DOHH2 (cell line): Measurements from ENCODE around the gene OR5K2.

Source experiments
- H3F3A ChIP-seq: fragments of 200-600 bp; sonication (generic), shearing (Covaris generic); 2 replicates; pipeline ENCODE4 v1.6.0; 2016; ENCODE audit warnings: antibody characterized with exemption, mild to moderate bottlenecking; ENCODE audit not compliant: control insufficient read depth, insufficient read depth
- H3K27ac ChIP-seq: fragments of 200-600 bp; sonication (generic); 2 replicates; pipeline ENCODE4 v1.5.1; 2014; ENCODE audit warnings: low read depth, mild to moderate bottlenecking, low read length, moderate library complexity
- H3K27me3 ChIP-seq: fragments of 200-600 bp; sonication (generic); 2 replicates; pipeline ENCODE4 v1.6.1; 2014; ENCODE audit warnings: mild to moderate bottlenecking, low read length, mixed read lengths; ENCODE audit not compliant: control insufficient read depth
- H3K36me3 ChIP-seq: fragments of 200-600 bp; sonication (generic); 2 replicates; pipeline ENCODE4 v1.6.1; 2014; ENCODE audit warnings: mild to moderate bottlenecking, low read length, moderate library complexity, mixed read lengths; ENCODE audit not compliant: control insufficient read depth
- H3K4me1 ChIP-seq: fragments of 200-600 bp; sonication (generic); 2 replicates; pipeline ENCODE4 v1.6.1; 2014; ENCODE audit warnings: mild to moderate bottlenecking, low read length, mixed read lengths; ENCODE audit not compliant: control insufficient read depth
- H3K4me2 ChIP-seq: fragments of 200-600 bp; sonication (generic); 2 replicates; pipeline ENCODE4 v1.6.0; 2014; ENCODE audit warnings: mild to moderate bottlenecking, low read length, moderate library complexity
- H3K4me3 ChIP-seq: fragments of 200-600 bp; sonication (generic); 2 replicates; pipeline ENCODE4 v1.5.1; 2014; ENCODE audit warnings: mild to moderate bottlenecking, low read length, mixed read lengths
- H3K79me2 ChIP-seq: fragments of 200-600 bp; sonication (generic); 2 replicates; pipeline ENCODE4 v1.6.1; 2014; ENCODE audit warnings: mild to moderate bottlenecking, low read length, mixed read lengths; ENCODE audit not compliant: control insufficient read depth
- H3K9me2 ChIP-seq: fragments of 200-600 bp; sonication (generic); replicated peaks from 2 replicates; pipeline ENCODE4 v1.6.1; 2014; ENCODE audit warnings: mild to moderate bottlenecking, low read length, mixed read lengths; ENCODE audit not compliant: control insufficient read depth
- H3K9me3 ChIP-seq: fragments of 200-600 bp; sonication (generic); 2 replicates; pipeline ENCODE4 v1.6.1; 2014; ENCODE audit warnings: antibody characterized with exemption, low read length, mixed read lengths; ENCODE audit not compliant: control insufficient read depth, insufficient read depth
- H4K20me1 ChIP-seq: fragments of 200-600 bp; sonication (generic); 2 replicates; pipeline ENCODE4 v1.6.0; 2014; ENCODE audit warnings: low read depth, mild to moderate bottlenecking, antibody characterized with exemption, low read length, moderate library complexity; ENCODE audit not compliant: control insufficient read depth, insufficient read depth
- CTCF ChIP-seq: fragments of 200-600 bp; sonication (generic); IDR thresholded peaks from one replicate; pipeline ENCODE4 v1.5.1; 2014; ENCODE audit warnings: antibody characterized with exemption, mild to moderate bottlenecking, low read depth, low read length; ENCODE audit not compliant: poor library complexity, severe bottlenecking
- EZH2phosphoT487 ChIP-seq: fragments of 200-600 bp; sonication (generic); IDR thresholded peaks from 2 replicates; pipeline ENCODE4 v1.6.1; 2017; ENCODE audit warnings: borderline replicate concordance, mild to moderate bottlenecking, antibody characterized with exemption, low read length, moderate library complexity, mixed read lengths

The OR5K2 gene

GRCh38 chr3:98504539-98504938 is 7.1 kb downstream of the OR5K2 start:
- Histone ChIP-seq H3K9me2 (no peaks in the 10 kb centered on the region), H3K4me3 (no peak overlapping the region), H3K27ac (no peak overlapping the region), H3K36me3 (no peaks in the 10 kb centered on the region), H4K20me1 (no peaks in the 10 kb centered on the region), H3F3A (no peaks in the 10 kb centered on the region), H3K79me2 (no peaks in the 10 kb centered on the region), H3K27me3 (no peaks in the 10 kb centered on the region), H3K9me3 (no peaks in the 10 kb centered on the region), H3K4me1 (no peaks in the 10 kb centered on the region), H3K4me2 (no peak overlapping the region)
- TF ChIP-seq EZH2phosphoT487 (no peak), CTCF (no peak)

GRCh38 chr3:98508582-98508981 is 11.1 kb downstream of the OR5K2 start:
- Histone ChIP-seq H3K4me2 (no peak overlapping the region), H3K9me2 (no peaks in the 10 kb centered on the region), H4K20me1 (no peaks in the 10 kb centered on the region), H3K36me3 (no peaks in the 10 kb centered on the region), H3K27me3 (no peaks in the 10 kb centered on the region), H3F3A (no peaks in the 10 kb centered on the region), H3K27ac (no peak overlapping the region), H3K4me1 (no peaks in the 10 kb centered on the region), H3K79me2 (no peaks in the 10 kb centered on the region), H3K4me3 (no peak overlapping the region), H3K9me3 (no peaks in the 10 kb centered on the region)
- TF ChIP-seq CTCF (no peak), EZH2phosphoT487 (no peak)

GRCh38 chr3:98512576-98512975 is 15.1 kb downstream of the OR5K2 start:
- no peak overlapping the region for H3K4me2 ChIP-seq
- no peaks in the 10 kb centered on the region for H3K27me3 ChIP-seq
- H3K79me2 ChIP-seq: no peaks in the 10 kb centered on the region
- H3F3A ChIP-seq: no peaks in the 10 kb centered on the region
- H3K27ac ChIP-seq: no peak overlapping the region
- no peak overlapping the region for H3K4me3 ChIP-seq
- no peaks in the 10 kb centered on the region for H3K9me2 ChIP-seq
- H3K4me1 ChIP-seq: no peaks in the 10 kb centered on the region
- no peaks in the 10 kb centered on the region for H4K20me1 ChIP-seq
- H3K36me3 ChIP-seq: peaks cover 26% of the 10 kb centered on the region
- TF ChIP-seq EZH2phosphoT487 (no peak), CTCF (no peak)
- no peaks in the 10 kb centered on the region for H3K9me3 ChIP-seq

- Histone ChIP-seq H4K20me1 (no peaks in the 10 kb centered on the region), H3F3A (no peaks in the 10 kb centered on the region), H3K9me3 (no peaks in the 10 kb centered on the region), H3K27ac (no peak overlapping the region), H3K79me2 (no peaks in the 10 kb centered on the region), H3K27me3 (no peaks in the 10 kb centered on the region), H3K36me3 (peaks cover 31% of the 10 kb centered on the region), H3K4me3 (no peak overlapping the region), H3K4me2 (no peak overlapping the region), H3K4me1 (no peaks in the 10 kb centered on the region), H3K9me2 (no peaks in the 10 kb centered on the region)
- TF ChIP-seq CTCF: no peak
- no peak for TF ChIP-seq EZH2phosphoT487
Observed at GRCh38 chr3:98513091-98513511, 15.6 kb downstream of the OR5K2 start.
